A673 (cell line): ENCODE data around the gene SRRM2.

ENCODE experiments used
- CTCF ChIP-seq: fragments of 300-800, 200-600 bp; sonication (generic); conservative IDR thresholded peaks from 2 replicates; pipeline ENCODE4 v1.5.1; 2017; ENCODE audit warnings: low read depth, mild to moderate bottlenecking, antibody characterized with exemption, low read length, moderate library complexity, mixed read lengths
- EZH2 ChIP-seq: fragments of 200-600 bp; sonication (generic); IDR thresholded peaks from 2 replicates; pipeline ENCODE4 v1.6.1; 2017; ENCODE audit warnings: borderline replicate concordance, low read depth, mild to moderate bottlenecking, mixed read lengths, antibody characterized with exemption, low read length; ENCODE audit not compliant: poor library complexity, severe bottlenecking

- TF ChIP-seq CTCF = no peak
- no peak for TF ChIP-seq EZH2
These were observed 65.2 kb downstream of the SRRM2 start for GRCh38 chr16:2817340-2818271.
